GM21786 (cell line): ENCODE measurements around the gene KRTAP4-12.
"Not testable (repeated sequence)": the region's sequence is repeated elsewhere in the genome, so short reads cannot be mapped to it uniquely, and the experiment has no call there.

ENCODE experiments used
- ATAC-seq: cut with Tn5 transposase; IDR thresholded peaks from one replicate; pipeline ENCODE4 v1.9.1; 2021; ENCODE audit not compliant: unreplicated experiment

KRTAP4-12 gene

DNA sequence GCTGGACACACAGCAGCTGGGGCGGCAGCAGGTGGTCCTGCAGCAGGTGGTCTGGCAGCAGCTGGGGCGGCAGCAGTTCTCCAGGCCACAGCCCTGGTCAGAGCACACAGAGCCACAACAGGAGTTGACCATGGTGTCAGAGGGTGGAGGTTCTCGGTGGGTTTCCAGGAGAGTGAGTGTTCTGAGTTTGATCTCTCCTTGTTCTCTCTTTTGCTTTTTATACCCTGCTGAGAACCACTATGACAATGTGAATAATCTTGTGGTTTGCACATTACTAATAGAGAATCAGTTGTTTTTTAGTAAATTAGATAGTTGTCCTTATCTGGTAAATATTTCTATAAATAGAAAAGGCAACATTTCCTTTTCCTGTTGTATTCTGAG is at the start of gene KRTAP4-12:
KRTAP4-12 (minus strand) TSS at position 192 of the 381 bp plus-strand sequence; CDS start at position 132, 60 bp downstream.
- not testable (repeated sequence) for ATAC-seq

- ATAC-seq = no peak
Measured at GRCh38 chr17:41171886-41172285, 47.9 kb upstream of the KRTAP4-12 start.

DNA sequence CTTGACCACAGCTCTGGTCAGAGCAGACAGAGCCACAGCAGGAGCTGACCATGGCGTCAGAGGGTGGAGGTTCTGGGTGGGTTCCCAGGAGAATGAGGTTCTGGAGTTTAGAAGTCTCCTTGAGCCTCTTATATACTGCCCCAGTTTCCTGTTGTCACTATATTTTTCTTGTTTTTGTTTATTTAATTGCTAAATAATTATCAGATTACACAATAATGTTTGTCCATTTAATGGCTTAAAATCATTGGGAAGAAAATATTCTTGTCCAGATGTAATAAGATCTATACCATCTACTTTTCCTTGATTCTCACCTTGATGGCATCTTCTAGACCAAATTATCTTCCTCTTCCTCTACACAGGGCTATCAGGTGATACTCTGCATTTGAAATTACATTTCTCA is 44.1 kb upstream of the KRTAP4-12 start, which contains the start of gene KRTAP4-3:
KRTAP4-3 (minus strand) TSS at position 101 of the 400 bp plus-strand sequence; CDS start at position 52, 49 bp downstream.
- ATAC-seq = no peak

DNA sequence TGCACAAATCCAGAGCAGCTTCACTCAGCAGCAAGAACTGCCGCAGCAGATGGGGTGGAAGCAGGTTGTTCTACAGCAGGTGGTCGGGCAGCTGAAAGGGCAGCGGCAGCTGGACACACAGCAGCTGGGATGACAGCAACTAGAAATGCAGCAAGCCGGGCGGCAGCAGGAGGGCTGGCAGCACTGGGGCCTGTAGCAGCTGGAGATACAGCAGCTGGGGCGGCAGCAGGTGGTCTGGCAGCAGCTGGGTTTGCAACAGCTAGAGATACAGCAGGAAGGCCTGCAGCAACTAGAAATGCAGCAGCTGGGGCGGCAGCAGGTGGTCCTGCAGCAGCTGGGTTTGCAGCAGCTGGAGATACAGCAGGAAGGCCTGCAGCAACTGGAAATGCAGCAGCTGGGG is 43.6 kb upstream of the KRTAP4-12 start:
- no peak for ATAC-seq

- no peak for ATAC-seq
Measured at GRCh38 chr17:41163828-41164227, 39.8 kb upstream of the KRTAP4-12 start.

- no peak for ATAC-seq
Measured at GRCh38 chr17:41160648-41161047, 36.7 kb upstream of the KRTAP4-12 start, which contains the start of gene KRTAP4-4. Gene KRTAP4-4, minus strand, starts transcription at chr17:41160748. Its CDS starts 57 bp downstream, at chr17:41160691.

- ATAC-seq = not testable (repeated sequence)
Measured at GRCh38 chr17:41160190-41160589, 36.2 kb upstream of the KRTAP4-12 start.

- ATAC-seq = no peak
Measured at GRCh38 chr17:41153856-41154255, 29.9 kb upstream of the KRTAP4-12 start.

DNA sequence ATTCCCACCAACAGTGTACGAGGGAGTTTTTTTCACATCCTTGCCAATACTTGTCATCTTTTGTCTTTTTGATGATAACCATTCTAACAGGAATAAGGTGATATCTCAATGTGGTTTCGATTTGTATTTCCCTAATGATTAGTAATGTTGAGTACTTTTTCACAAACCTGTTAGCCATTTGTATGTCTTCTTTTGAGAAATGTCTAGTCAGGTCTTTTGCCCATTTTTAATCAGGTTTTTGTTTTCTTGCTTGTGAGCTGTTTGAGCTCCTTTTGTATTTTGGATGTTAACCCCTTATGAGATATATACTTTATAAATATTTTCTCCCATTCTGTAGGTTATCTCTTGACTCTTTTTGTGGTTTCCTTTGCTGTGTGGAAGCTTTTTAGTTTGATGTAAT is 27.5 kb upstream of the KRTAP4-12 start:
- no peak for ATAC-seq

DNA sequence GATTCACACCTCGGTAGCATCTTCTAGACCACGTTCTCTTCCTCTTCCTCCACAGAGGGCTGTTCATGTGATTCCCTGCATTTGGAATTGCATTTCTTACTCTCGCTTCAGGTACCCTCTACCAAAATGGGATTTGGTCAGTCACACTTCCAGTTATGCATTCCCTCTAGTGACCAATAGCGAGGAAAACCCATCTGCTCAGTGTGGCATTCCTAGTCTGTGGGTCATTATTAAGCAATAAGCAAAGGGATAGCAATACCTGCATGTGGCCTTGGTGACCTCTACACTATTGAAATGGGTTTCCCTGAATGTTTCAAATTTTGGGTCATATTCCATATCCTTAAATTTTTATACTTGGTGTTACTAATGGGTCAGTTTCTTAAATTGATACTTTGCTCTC is 26.0 kb upstream of the KRTAP4-12 start:
- ATAC-seq = no peak

DNA sequence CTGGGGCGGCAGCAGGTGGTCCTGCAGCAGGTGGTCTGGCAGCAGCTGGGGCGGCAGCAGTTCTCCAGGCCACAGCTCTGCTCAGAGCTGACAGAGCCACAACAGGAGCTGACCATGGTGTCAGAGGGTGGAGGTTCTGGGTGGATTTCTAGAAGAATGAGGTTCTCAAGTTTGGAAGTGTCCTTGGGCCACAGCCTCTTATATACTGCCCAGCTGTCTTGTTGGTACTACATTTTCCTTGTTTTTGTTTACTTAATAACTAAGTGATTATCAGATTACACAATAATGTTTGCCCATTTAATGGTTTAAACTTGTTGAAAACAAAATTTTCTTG is 25.6 kb upstream of the KRTAP4-12 start, which contains the start of gene KRTAP4-5:
KRTAP4-5 (minus strand) TSS at position 174 of the 334 bp plus-strand sequence; CDS start at position 116, 58 bp downstream.
- ATAC-seq = no peak

DNA sequence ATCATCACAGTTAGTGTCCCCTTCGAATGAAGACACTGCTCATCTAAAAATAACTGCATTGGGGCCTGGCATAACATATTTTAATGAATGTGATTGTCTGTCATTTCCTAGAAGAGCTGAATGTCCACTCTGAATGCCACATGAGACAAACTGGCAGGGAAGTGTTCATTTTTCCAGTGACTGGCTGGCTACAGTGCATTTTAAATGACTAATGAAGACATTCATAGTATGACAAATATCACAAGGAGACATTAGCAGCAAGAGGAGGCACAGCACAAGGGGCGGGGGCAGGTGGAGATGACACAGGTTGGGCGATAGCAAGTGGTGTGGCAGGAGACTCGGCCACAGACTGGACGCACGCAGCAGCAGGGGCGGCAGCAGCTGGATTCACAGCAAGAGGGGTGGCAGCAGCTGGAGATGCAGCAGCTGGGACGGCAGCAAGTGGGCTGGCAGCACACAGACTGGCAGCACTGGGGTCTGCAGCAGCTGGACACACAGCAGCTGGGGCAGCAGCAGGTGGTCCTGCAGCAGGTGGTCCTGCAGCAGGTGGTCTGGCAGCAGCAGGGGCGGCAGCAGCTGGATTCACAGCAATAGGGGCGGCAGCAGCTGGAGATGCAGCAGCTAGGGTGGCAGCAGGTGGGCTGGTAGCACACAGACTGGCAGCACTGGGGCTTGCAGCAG is 25.1 kb upstream of the KRTAP4-12 start:
- not testable (repeated sequence) for ATAC-seq

GRCh38 chr17:41147531-41148204 is 23.7 kb upstream of the KRTAP4-12 start:
- ATAC-seq = no peak

- ATAC-seq = no peak
Measured at GRCh38 chr17:41145261-41145660, 21.3 kb upstream of the KRTAP4-12 start.

DNA sequence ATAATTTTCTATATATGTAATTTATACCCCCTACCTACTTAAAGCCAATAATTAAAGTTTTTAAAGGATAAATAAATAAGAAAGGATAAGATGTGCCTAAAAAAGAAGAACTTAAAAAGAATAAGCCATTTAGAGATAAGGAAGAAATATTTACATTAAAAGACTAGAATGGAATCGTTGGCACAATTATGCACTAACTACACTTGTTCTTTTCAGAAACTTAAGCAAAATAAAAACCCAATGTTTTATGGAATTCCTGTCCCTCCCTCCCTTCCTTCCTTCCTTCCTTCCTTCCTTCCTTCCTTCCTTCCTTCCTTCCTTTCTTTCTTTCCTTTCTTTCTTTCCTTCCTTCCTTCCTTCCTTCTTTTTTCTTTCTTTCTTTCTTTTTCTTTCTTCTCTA is 20.9 kb upstream of the KRTAP4-12 start:
- no peak for ATAC-seq

- no peak for ATAC-seq
Measured at GRCh38 chr17:41141361-41141760, 17.4 kb upstream of the KRTAP4-12 start.

DNA sequence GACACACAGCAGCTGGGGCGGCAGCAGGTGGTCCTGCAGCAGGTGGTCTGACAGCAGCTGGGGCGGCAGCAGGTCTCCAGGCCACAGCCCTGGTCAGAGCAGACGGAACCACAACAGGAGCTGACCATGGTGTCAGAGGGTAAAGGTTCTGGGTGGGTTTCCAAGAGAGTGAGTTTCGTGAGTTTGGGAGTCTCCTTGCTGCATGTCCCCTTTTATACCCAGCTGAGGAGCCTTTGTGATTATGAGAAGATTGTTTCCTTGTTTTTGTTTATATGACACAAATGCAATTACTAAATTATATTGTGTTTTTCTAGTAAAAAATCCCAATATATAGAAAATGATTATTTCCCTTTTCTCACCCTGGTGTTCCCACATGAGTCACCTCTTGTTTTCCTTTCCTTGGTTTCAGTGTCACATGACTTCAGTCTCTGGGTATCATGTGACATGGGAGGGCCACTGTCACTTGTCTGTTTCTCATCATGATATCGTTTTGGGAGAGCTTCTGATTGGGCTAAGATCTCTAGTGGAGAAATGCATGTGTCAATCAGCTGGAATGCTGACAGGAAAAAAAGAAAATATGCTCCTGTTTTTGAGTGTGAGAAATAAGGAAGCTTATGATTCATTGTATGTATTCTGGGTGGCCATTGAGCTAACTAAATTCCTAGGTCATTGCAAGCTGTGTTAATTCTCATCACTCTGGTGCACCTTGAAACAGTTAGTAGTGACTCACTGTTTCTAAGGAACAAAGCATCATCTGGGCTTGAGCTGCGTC is 16.6 kb upstream of the KRTAP4-12 start, which contains the start of gene KRTAP4-6:
KRTAP4-6 (minus strand) TSS at position 185 of the 772 bp plus-strand sequence; CDS start at position 128, 57 bp downstream.
- ATAC-seq = no peak

GRCh38 chr17:41139865-41140264 is 15.9 kb upstream of the KRTAP4-12 start:
- not testable (repeated sequence) for ATAC-seq

GRCh38 chr17:41133880-41134735 is 10.1 kb upstream of the KRTAP4-12 start:
- no peak for ATAC-seq

DNA sequence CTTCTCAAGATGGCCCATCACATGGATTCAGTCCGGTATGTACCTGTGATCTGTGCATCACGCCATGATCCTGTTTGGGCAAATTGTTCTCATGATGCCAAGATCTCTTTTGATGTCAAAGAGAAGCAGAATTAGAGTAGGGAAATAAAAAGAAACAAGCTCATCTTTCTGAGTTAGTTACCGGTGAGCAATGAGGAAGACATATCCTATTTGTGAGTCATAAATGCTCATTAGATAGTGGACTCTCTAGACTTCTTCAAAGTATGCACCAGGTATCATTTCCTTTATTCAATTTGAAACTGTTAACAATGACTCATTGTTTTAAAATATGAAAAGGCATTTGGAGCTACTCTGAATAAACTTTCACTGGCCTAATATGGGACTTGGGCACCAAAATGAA is 8.0 kb upstream of the KRTAP4-12 start:
- ATAC-seq = no peak
